GM23338 (cell line): ENCODE results near the gene YBEY.

Experiments used
- ETS1 ChIP-seq: IDR thresholded peaks from 2 replicates; pipeline ENCODE4 v1.6.1; 2016; ENCODE audit warnings: antibody characterized with exemption
- EZH2 ChIP-seq: fragments of 200-600 bp; sonication (generic); IDR thresholded peaks from one replicate; pipeline ENCODE4 v1.8.0; 2017; ENCODE audit warnings: antibody characterized with exemption, mild to moderate bottlenecking, low read depth; ENCODE audit not compliant: unreplicated experiment
- EZH2phosphoT487 ChIP-seq: fragments of 200-600 bp; sonication (generic); IDR thresholded peaks from one replicate; pipeline ENCODE4 v1.8.1; 2018; ENCODE audit warnings: antibody characterized with exemption; ENCODE audit not compliant: unreplicated experiment
- JUNB ChIP-seq: IDR thresholded peaks from one replicate; pipeline ENCODE4 v1.6.1; 2016; ENCODE audit warnings: antibody characterized with exemption; ENCODE audit not compliant: unreplicated experiment
- POLR2AphosphoS5 ChIP-seq: IDR thresholded peaks from 2 replicates; pipeline ENCODE4 v1.6.1; 2016; ENCODE audit warnings: antibody characterized with exemption, low read depth
- ZNF114 ChIP-seq: fragments of 250-450 bp; sonication (Bioruptor Pico); IDR thresholded peaks from 2 replicates; pipeline ENCODE4 v1.5.0; 2020; ENCODE audit warnings: mild to moderate bottlenecking, moderate library complexity
- TF ChIP-seq, protein P1 (sequence below), 2 experiments: fragments of 200-600 bp in 1 of 2; sonication (generic) in 1 of 2; conservative IDR thresholded peaks; 2 replicates each; pipeline versions ENCODE4 v1.5.1 to v1.6.1; 2016 to 2017; ENCODE audit warnings: antibody characterized with exemption in 2 of 2, low read depth in 2 of 2, mild to moderate bottlenecking in 2 of 2, moderate library complexity in 1 of 2

DNA sequence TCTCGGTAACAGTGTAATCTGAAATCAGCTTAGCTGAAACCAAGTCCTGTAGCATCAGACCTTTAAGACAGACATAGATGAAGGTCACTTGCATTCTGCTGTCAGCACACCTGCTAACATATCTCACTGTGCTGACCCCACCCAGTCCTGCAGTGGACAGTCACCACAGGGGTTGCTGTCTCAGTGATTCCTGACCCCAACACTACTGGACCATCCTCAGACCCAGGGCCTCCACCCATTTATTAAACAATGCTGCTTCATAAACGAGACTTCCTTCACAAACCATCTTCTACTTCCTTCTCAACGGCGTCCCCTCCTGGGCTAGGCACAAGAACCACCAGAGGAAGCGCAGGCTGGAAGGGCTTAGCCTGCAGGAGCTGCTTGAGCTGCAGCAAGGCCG lies 39.8 kb upstream of the YBEY start:
- TF ChIP-seq, protein P1, sequence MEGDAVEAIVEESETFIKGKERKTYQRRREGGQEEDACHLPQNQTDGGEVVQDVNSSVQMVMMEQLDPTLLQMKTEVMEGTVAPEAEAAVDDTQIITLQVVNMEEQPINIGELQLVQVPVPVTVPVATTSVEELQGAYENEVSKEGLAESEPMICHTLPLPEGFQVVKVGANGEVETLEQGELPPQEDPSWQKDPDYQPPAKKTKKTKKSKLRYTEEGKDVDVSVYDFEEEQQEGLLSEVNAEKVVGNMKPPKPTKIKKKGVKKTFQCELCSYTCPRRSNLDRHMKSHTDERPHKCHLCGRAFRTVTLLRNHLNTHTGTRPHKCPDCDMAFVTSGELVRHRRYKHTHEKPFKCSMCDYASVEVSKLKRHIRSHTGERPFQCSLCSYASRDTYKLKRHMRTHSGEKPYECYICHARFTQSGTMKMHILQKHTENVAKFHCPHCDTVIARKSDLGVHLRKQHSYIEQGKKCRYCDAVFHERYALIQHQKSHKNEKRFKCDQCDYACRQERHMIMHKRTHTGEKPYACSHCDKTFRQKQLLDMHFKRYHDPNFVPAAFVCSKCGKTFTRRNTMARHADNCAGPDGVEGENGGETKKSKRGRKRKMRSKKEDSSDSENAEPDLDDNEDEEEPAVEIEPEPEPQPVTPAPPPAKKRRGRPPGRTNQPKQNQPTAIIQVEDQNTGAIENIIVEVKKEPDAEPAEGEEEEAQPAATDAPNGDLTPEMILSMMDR (conservative IDR thresholded peaks at IDR 0.05; ENCODE audit: low read depth in 2 of 2) = peak in 1 of 2 experiments; percentile 27; a peak in 2 of 4 replicates
- TF ChIP-seq EZH2 (no peak), EZH2phosphoT487 (no peak), POLR2AphosphoS5 (no peak), ZNF114 (CRISPR knock-in tag) (no peak), ETS1 (no peak), JUNB (no peak)
